Stimulated activated CD8-positive, alpha-beta memory T cell treated with anti-CD3 and anti-CD28 coated beads, Interleukin-4, amount 100 ng/mL, for 48 hours (primary cell): ENCODE results near the gene SOX8.

ENCODE experiments used
- DNase-seq: peaks from one replicate; pipeline ENCODE4 v3.0.0-alpha.2; 2020

Gene SOX8

DNA sequence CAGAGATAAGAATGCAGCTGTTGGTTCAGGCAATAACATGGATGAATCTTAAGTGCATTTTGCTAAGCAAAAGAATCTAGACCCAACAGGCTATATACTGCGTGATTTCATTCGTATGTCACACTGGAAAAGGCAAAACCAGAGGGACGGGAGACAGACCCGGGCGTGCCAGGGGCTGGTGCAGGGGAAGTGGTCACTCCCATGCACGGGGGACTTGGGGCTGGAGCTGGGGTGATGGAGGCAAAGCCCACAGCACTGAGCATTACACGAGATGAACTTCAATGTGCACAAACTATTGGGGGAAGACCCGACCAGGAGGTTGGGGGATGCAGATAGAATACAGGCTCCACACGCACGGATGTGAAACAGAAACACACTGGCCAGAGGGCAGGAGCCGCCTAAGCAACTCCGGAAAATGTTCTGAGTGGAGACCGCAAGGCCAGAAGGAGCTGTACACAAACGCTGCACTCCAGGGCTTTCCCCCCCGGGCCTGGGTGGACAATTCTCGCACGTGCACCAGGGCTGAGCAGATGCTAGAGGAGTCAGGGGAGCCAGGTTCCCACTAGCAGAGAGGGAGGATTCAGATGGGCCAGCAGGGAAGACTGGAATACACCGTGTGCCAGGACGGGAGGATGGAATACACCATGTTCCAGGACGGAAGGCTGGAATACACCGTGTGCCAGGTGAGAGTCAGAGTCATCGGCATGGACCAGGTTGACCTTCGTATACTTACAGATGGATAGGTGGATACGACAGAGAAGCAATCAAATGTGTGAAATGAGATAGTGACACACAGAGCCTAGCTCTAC is 22.1 kb upstream of the SOX8 start:
- no peak for DNase-seq

DNA sequence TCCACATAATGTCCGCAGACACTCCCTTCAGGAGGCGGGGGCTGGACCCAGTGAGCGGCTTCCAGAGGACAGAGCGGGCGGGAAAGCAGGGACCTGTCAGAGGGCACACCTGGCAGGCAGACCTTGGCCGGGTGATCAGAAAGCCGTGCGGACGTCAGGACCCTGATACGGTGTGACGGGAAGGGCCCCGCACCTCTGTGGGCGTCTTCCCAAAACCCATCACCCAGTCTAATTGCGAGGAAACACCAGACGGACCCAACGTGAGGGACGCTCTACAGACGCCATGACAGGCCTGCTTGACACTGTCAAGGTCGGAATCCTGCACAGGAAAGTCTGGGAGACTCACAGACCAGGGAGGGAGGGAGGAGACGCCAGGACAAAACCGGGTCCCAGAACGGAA is 19.2 kb upstream of the SOX8 start:
- DNase-seq: no peak

DNA sequence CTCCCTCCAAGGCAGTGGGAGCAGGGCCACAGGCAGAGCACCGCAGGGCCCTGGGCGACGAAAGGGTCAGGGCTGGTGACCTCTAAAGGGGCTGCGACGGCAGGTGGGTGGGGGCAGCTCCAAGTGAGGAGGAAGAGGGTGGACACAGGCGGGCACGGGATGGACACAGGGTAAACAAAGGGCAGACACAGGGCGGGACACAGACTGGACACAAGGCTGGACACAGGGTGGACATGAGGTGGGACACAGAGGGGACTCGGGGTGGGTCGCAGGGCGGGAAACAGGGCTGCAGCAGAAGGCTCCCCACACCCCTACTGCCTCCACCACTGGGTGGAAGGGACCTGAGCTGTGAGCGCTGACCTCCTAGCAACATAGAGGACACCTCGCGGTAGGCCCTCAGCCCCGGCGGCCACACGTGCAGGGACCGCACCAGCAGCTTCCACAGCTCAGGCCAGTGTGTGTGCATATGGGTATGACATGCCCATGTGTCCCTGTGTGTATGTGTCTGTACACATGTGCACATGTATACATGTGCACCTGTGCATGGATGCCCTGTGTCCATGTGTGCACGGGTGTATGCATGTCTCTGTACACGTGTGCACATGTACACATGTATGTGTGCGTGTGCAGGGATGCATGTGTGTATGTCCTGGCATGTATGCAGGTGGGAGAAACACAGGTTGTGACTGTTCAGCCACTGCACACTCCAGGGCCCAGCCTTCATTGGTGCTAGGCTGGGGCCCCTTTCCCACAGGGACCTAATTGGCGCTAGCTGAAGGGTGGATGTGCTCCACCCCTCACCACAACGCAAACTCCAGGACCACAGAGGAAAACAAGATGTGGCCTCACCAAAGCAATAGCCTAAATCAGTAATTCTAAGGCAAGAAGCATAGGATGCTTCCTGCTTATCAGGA is 18.4 kb upstream of the SOX8 start:
- no peak for DNase-seq

DNA sequence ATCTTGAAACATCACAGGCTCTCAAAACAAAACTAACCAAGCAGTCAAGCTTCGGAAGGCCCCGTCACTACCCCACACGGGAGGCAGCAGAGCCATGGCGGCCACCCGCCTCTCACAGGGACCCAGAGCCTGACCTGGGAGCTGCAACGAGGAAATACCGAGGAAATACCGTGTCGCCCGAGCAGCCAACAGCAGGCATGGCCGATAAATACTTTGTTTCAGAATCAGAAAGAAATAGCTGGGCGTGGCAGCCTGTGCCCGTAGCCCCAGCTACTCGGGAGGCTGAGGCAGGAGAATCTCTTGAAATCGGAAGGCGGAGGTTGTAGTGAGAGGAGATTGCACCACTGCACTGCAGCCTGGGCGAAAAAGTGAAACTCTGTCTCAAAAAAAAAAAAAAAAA is 17.7 kb upstream of the SOX8 start:
- no peak for DNase-seq

DNA sequence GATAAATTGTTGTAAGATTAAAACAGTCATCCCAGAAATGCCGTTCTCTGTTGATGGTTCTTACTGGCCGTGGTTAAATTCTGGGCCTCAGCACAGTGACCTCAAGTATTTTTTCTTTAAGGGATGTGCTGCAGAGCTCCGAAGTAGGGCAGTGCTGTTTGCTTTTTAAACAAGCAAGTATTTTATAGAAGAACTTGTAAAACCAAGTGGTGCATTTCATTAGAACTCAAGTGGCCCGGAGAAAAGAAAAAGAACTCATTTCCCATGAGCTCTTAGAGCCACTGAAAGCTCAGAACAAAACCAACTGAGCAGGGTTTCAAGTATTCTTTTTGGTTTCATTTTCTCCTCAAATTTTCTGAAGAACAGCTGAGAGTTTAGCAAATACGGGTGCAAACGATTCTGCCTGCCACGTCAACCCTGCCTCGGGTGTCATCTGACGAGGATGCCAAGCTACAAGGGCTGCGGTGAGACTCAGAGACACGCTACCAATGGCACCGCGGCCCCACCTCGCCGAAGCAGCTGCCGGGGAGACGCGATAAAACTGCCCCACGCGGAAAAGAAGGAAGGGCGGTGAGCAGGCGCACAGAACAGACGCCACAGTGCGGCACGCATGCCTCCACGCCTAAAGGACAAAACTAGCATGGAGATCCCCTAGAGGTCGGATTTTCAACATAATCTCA is 17.1 kb upstream of the SOX8 start:
- DNase-seq: no peak

DNA sequence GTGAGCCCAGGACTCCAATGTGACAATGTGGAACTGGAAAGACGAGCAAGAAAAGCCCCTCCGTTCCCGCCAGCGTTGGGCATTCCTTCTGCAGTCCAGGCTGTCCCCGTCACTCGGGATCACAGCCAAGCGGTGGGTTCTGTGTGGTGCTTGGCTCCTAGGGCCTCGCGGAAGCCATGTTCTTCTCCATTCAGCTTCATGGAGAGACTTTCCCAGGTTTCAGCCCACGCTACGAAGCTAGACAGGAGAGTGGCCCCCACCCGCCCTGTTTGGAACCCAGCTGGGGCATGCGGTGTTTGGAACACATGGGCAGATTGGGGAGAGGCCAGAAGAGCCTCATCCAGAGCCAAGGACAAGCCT is 16.6 kb upstream of the SOX8 start:
- no peak for DNase-seq

DNA sequence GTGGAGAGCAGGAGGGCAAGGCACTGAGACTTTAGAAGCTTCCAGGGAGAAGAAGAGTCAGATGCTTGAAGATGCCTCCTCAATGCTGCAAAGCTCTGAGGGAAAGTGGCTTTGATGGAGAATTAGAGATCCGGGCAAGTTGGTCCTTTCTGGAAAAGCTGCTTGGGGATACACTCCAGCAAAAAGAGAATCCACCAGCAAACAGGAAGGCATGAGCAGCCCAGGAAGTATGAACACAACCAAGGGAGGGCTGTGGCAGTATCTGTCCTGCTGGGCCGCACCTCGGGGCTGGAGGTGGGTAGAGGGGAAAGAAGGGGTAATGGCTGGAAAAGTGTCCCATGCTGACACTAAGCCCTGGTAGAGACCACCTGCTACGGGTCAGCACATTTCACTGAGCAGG is 16.1 kb upstream of the SOX8 start:
- DNase-seq: no peak

DNA sequence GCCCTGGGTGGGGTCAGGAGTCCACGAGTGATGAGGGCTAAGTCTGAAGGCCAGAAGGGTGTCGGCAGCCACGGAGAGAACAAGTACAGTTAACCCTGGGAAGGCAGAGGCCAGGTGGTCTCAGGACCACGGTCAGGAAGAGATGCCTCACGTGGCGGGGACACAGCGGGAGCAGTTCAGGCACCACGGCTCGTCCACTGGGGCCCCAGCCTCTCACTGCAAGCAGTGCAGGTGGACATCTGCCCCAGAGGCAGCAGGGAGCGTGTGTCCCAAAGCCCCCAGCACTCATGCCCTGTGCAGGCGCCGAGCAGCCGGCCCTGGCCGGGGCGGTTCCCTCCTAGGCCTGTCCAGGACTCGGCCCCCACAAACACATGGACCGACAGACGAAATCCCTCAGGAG is 15.5 kb upstream of the SOX8 start:
- DNase-seq: no peak

DNA sequence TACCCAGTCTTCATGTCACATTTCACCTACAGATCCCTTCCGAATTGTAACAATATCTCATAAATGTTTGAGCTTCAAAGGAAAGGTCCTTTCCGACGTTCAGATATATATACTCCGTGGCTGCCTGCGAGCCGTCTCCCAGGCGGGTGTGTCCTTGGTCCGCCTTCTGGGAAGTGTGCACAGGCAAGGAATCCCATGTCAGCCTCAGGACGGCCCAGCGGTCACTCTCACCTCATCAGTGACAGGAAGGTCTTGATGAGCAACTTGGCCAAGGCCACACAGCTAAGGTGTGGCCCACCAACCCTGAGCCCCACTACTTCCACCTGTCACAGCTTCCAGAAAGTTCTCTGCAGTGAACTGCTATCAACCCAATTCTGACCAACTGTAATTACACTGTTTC is 15.1 kb upstream of the SOX8 start:
- DNase-seq: no peak

DNA sequence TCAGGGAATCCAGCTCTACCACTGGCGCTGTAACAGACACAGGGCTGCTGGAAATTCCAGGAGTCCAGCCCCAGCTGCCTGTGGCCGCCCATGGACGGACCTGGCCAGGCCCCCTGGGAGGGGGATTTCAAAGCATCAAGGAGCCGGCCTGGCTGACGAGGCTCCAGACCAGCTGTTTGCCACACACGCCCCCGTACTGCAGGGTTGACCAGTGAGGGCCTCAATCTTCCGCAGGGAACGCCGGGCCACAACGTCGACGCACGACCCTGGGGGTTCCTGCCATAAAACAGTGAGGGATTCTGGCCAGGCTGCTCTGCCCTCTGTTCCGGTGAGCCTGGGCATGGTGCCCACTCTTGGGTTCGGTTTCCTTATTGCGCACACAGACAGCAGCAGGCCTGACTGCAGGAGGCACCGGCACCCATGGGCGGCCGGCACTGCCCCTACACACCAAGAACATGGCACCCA is 14.5 kb upstream of the SOX8 start:
- DNase-seq: no peak

DNA sequence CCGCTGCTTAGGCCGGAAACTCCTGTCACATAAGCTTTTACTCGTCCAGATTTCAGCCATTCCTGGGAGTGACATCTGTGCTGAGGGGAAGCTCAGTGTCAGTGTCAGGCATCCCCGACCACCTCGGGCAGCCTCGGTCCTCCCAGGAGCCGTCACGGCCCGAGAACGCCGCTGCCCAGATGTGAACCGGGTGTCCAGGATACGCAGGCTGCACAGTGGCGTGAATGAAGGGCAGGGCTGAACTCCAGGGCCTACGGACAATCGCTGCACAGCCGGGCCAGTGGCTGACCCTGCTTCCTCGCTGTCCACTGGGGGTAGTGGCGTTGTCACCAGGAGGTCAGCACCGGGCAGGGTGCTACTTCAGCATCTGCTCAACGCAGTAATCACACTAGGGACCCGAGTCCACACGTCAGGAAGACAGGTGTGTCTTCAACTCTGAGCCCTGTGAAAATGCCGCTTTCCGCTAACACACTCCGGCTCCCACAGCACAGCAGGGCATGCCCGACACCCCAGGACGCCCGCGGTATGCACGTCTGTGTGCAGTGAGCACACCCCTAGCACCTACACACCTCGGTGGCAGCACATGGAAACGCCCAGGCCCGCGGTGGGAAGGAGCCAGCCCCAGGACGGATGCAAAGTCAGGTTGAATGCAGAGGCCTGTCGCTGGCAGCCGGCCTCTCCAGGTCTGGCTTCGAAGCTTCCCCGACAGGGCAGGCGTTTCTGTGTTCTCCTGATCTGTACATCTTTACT is 13.8 kb upstream of the SOX8 start:
- no peak for DNase-seq

DNA sequence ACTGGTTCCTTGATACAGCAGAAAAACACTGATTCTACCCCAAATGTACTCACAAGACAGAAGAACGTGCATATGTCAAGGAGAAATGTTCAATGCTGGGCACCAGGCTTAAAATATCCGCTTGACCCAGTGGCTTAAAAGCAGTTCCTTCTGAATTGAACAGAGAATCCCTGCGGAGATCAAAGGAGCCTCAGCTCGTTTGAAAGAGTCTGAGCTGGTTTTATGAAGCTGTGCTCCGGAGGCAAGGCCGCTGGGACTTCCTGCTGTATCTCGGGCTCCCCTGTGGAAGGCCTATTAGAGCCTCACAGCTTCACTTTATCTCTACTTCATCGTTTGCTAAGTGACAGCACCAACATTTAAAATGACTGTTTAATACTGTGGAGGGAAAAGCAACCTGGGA is 12.9 kb upstream of the SOX8 start:
- DNase-seq: no peak

DNA sequence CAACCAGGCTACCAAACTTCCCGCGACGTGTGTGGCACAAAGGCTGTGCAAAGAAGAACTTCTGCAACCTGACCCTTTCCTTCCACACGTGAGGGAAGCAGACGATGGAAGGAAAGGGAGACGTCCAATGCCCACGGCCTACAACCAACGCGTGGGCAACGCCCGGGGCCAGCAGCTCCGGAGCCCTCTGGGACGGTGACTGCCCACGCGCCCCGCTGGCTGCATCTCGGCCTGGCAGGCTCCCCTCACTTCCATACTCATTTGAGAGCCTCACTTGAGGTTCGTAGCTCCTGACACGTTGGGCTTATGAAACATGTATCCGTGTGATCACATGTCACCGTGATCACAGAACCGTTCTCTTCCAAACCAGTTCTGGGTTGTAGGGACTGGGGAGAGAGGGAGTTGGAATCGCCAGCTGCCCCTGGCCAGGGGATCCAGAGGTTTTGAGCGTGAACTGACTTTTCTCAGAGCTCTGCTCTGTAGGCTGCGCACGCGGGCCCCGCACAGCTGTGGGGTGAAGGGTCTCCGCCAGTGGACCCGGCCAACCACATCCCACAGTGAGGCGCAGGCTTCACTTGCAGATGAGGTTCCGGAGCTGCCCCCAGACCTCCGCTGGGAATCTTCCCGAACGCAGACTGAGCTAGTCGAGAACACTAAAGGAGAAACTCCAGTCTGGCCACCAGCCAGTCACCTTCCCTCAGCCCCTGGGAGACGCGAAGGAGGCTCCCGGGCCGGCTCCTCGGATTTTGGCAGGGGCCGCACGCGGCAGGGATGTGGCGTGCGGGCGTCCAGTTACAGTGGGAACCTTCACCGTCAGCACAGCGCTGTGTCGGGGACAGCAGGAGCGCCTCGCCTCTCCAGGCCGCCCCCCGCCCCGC is 11.8 kb upstream of the SOX8 start:
- DNase-seq: no peak

DNA sequence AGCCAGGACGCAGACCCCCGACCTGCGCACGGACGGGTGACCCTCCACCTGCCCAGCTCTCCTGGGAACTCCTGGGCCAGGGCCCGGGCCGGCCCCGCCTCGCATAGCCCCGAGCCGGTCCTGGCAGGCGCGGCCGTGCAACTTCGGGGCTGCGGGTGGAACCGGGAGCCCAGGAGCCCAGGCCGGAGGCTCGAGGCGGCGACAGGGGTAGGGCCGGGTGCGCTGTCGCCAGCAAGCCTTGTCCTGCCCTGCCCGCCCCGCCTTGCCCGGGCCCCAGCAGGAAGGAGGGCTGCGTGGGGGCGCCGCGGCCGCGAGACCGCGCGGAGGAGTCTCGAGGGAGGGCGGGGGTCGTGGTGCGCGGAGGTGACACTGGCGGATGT is 11.2 kb upstream of the SOX8 start:
- DNase-seq: no peak

DNA sequence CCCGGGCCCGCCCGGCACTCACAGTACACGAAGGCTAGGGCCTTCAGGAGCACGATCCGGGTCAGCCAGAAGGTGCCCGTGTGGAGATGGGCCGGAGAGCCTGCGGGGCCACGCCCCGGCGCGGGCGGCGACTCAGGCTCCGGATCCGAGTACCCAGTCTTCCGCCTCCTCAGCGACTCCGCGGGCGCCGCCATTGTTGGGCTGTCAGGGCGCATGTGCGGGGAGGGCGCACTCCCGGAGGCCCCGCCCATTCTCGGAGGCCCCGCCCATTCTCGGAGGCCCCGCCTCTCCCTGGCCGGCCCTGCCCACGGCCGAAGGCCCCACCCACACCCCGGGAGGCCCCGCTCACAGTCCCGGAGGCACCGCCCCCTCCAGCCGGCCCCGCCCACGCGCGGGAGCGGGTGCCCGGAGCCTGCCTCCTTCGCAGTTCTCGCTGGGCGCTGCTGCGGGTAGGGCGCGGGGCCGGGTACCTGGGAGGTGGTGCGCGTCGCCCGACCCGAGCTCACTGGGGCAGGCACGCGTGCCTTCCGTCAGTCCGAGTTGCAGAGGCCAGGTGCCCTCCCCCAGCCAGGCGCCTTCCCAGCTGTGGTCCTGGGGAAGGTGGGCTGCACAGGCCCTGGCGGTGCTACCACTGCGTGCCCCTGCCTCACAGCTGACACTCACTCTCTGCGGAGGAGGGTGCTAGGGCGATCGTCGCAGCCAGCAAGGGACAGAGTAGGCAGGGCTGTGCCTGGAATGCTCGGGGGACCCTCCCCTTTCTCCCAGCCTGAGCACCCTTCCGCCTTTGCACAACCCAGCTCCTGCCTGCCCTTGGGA is 10.6 kb upstream of the SOX8 start, which contains the start of gene LMF1:
LMF1 (minus strand) TSS at position 219 of the 816 bp plus-strand sequence; CDS start at position 215, 4 bp downstream.
- DNase-seq: peak; percentile 99

DNA sequence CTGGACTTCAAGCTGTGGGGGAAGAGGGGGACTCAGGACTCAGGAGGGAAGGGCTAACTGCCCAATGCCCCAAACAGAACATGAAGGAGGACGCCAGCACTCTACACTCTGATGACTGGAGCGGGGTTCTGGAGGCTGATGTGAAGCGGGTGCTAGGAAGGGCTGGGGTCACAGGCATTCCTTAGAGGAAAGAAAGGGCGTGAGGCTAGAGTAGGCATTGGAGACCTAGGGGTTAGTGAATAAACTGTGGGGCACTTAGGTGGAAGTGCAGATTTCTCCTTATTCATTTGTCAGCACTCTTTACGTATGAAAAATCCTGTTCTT is 10.0 kb upstream of the SOX8 start:
- no peak for DNase-seq

DNA sequence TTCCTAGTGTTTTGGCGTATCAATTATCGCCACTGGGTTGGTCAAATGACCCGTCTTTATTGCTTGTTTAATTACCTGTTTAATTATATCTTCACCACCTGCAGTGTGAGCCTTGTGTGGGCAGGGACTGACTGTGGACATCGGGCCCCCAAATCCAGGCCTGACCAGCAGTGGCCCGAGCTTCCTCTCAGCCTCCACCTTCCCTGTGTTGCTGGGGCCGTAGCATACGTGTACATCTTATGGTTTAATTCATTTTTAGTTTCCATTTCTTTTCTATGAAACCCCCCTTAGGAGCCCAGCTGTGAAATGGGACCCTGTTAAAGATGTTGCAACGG is 9.6 kb upstream of the SOX8 start:
- DNase-seq: no peak

DNA sequence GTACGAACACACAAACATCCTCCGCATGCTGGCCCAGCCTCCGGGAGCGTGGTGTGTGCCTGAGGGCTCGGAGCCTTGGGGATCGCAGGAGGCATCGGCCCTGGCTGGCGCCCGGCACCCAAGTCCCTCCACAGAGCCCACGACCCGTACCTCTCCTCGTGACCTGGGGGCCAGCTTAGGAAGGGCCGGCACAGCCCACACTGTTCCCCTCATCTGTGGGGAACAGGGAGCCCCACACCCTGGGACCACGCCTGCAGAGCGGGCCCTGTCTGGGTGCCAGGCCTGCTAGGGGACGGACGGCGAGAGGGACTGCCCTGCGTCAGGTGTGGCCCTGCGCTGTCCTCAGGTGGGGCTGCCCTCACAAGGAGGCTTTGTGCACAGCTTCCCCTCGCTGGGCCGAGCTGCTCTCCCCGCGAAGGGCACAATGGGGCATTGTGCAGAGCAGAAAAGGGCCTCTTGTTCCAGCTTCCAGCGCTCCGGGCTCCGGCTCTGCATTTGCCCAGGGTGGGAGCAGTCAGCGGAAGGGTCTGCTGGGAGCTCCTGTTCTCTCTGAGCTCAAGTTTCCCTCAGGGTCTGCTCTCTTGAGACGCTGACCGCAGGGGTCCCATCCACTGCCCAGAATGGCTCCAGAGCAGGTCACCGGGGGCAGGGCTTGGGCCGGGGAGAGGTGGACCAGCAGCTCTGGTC is 9.1 kb upstream of the SOX8 start:
- DNase-seq: no peak

DNA sequence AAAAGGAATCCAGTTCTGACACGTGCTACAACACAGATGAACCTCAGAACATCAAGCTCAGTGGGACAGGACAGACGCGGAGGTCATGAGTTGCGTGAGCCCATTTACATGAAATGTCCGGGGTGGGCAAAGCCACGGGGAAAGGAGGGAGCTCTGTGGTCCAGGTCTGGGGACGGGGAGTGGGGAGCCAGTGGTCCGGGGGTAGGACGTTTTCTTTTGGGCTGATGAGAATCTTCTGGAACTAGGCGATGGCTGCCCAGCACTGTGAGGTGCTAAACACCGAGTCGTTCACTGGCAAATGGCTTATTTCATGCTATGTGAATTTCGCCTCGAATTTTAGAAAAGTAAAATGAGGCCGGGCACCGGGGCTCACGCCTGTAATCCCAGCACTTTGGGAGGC is 8.2 kb upstream of the SOX8 start:
- DNase-seq: no peak

DNA sequence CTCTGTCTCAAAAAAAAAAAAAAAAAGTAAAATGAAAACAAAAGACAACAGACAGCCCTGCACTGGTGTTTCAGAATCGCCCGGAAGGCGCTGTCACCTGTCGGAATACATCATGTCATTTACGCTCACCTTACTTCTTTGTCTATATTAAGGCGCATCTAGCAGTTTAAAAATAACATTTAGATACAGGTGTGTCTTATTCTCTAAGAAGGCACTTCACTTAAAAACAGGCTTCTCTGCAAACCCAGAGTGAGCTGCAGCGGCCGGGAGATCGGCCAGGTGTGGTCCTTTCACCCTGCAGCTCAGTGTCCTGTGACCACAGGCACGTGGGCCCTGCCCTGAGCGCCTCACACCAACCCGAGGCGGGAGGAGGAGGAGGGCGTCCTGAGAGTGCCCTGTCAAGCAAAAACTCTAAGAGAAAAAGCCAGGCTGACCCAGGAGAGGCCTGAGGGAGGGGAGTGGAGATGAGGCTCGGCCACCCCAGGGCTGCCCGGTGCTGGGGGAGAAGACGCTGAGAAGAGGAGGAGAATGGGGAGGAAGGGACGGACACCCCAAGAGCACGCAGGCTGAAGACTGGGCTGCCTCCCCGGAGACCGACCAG is 7.5 kb upstream of the SOX8 start:
- DNase-seq: no peak
